Measurements from ENCODE around the gene CASP8AP2. TPM values are rescaled to one million over a fixed set of nuclear protein-coding genes. Genes with fewer than 3 reads are reported as not detected.
A peak's percentile ranks its signal among the peaks of the same experiment; 100 is the strongest.
"Not testable (repeated sequence)": the region's sequence is repeated elsewhere in the genome, so short reads cannot be mapped to it uniquely, and the experiment has no call there.

Gene CASP8AP2
- total RNA-seq, 1 donor from 2014 or later = 46.1 TPM

DNA sequence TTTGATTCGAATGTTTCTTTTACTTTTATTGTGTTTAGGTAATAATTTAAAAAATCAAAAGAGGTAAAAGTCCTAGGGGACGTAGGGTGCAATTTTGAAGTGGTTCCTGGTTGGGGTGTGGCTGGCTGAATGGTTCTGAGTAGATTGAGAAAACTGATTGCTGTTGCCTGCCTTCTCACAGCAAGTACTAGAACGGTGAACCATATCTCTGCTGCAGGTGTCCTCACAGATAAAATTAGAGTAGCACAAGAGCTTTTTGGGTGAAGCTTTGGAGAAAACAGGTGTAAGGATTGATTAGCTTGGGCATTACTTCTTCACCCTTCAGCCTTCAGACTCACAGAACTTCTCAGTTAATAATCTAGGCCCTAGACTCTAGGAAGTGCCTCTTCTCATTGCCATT, 44.8 kb downstream of the CASP8AP2 start:
- DNase-seq (ENCODE audit: low spot score in 2 of 2) (no peak), FAIRE-seq (no peak)

DNA sequence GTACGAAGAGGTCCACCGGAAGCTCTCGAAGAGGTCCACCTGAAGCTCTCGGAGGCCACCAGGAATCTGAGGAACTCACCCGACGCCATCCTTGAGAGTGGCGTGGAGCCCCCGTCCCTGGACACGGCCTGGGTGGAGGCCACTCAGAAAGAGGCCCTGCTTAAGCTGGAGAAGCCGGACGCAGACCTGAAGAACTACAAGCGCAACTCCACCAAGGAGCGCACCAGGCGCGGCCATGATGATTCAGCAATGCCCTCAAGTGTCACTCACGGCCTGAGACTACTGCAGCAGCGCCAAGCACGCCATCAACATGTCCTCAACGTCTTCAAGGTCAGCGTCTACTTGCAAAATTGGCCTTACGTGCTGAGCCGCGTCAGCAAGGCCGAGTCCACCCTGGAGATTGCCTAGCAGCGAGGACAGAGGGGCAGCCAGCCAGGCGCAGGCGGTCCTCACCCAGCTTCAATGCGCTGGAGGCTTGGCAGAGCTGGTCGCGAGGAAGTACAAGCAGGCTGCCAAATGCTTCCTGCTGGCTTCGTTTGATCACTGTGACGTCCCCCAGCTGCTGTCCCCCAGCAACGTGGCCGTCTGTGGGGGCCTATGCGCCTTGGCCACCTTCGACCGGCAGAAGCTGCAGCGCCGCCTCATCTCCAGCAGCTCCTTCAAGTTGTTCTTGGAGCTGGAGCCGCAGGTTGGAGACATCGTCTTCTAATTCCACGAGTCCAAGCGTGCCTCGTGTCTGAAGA, 56.9 kb downstream of the CASP8AP2 start:
- no peak for DNase-seq (ENCODE audit: low spot score in 2 of 2)
- no peak for FAIRE-seq

DNA sequence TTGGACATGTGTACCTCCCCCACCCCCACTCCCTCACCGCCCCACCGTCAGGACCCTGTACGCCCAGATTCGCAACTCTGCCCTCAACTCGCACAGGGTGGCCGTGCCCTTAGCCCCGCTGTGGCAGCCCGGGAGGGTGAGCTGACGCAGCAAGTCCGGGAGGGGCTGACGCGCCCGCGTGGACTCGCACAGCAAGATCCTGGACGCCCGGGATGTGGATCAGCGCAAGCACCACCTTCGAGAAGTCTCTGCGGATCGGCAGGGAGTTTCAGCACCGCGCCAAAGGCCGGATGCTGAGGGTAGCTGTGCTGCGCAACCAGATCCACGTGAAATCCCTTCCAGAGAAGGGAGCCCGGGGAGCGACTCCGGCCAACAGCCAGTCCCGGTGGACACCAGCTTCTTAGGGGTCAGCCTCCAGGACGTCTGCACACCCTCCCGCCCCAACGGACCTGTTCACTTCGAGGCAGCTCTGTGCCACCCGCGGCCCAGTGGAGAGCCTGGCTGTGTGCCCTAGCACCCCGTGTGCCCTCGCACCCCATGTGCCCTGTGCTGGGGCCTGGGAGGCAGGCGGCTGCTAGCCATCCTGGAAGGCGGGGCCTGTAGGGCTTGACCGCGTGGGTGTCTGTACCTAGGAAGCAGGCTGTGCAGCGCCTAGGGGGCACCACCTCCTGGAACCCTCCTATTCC, 57.9 kb downstream of the CASP8AP2 start:
- FAIRE-seq = no peak

DNA sequence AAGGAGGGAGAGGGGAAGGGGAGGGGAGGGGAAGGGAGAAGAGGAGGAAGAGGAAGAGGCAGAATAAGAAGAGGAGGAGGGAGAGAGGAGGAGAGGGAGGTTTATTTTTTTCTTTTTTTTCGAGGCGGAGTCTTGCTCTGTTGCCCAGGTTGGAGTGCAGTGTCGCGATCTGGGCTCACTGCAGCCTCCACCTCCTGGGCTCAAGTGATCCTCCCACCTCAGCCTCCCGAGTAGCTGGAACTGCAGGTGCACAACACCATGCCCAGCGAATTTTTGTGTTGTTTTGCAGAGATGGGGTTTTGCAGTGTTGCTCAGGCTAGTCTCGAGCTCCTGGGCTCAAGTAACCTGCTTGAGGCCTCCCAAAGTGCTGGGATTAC, 58.4 kb downstream of the CASP8AP2 start:
- DNase-seq (ENCODE audit: low spot score in 2 of 2) (no peak), FAIRE-seq (no peak)

More for the DNA sequence above, 57.9 kb downstream of the CASP8AP2 start:
- DNase-seq (ENCODE audit: low spot score in 2 of 2) = peak in 1 of 2 donors; percentile 12

DNA sequence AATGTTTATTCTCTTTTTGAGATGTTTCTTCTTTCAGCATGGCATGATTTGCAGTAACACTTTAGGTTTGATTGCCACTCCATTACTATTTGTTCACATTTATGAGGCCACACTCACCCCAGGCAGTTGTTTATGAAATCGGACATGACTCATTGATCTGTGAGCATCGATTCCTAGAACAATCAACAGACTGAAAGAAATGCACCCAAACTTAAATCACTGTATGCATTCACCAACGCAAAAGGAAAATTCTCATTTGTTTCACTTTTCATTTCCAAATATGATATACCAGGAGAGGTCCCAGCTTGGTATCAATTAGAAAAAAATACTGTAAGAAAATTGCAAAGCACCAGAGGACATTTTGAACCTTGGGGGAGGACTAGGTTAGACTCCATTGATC, 59.2 kb downstream of the CASP8AP2 start:
- no peak for FAIRE-seq
- no peak for DNase-seq (ENCODE audit: low spot score in 2 of 2)

DNA sequence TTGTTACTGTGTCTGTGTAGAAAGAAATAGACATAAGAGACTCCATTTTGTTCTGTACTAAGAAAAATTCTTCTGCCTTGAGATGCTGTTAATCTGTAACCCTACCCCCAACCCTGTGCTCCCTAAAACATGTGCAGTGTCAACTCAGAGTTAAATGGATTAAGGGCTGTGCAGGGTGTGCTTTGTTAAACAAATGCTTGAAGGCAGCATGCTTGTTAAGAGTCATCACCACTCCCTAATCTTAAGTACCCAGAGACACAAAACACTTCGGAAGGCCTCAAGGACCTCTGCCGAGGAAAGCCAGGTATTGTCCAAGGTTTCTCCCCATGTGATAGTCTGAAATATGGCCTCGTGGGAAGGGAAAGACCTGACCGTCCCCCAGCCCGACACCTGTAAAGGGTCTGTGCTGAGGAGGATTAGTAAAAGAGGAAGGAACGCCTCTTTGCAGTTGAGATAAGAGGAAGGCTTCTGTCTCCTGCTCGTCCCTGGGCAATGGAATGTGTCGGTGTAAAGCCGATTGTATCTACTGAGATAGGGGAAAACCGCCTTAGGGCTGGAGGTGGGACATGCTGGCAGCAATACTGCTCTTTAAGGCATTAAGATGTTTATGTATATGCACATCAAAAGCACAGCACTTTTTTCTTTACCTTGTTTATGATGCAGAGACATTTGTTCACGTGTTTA, 61.3 kb downstream of the CASP8AP2 start:
- not testable (repeated sequence) for DNase-seq (ENCODE audit: low spot score in 2 of 2)

DNA sequence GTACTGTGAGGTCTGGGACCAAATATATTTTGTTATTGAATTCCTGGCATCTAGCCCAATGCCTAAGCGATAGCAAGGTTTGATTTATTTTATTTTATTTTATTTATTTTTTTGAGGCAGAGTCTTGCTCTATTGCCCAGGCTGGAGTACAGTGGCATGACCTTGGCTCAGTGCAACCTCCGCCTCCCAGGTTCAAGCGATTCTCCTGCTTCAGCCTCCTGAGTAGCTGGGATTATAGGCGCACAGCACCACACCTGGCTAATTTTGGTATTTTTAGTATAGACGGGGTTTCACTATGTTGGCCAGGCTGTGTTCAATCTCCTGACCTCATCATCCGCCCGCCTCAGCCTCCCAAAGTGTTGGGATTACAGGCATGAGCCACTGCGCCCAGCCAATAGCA, 62.9 kb downstream of the CASP8AP2 start:
- not testable (repeated sequence) for FAIRE-seq; DNase-seq (ENCODE audit: low spot score in 2 of 2)

More for the DNA sequence above, 61.3 kb downstream of the CASP8AP2 start:
- FAIRE-seq = not testable (repeated sequence)

DNA sequence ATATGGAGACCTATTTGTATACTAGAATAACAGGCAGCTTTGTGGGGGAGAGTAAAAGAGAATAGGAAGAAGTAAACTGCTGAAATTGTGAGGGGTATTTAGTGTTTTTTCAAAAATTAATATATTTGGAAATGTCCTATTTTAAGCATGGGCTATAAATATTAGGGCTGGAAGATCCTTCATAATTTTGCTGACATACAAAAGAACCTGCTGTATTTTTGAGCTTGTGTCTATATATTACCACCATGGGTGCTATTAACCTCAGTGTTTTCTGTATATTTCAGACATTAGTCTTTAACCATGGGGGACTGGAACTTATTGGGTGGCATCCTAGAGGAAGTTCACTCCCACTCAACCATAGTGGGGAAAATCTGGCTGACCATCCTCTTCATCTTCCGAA, 64.5 kb downstream of the CASP8AP2 start, which contains the start of gene GJA10:
GJA10 (plus strand) TSS at position 301 of the 400 bp plus-strand sequence; CDS start at position 301, 0 bp downstream.
- DNase-seq (ENCODE audit: low spot score in 2 of 2) (no peak), FAIRE-seq (no peak)

DNA sequence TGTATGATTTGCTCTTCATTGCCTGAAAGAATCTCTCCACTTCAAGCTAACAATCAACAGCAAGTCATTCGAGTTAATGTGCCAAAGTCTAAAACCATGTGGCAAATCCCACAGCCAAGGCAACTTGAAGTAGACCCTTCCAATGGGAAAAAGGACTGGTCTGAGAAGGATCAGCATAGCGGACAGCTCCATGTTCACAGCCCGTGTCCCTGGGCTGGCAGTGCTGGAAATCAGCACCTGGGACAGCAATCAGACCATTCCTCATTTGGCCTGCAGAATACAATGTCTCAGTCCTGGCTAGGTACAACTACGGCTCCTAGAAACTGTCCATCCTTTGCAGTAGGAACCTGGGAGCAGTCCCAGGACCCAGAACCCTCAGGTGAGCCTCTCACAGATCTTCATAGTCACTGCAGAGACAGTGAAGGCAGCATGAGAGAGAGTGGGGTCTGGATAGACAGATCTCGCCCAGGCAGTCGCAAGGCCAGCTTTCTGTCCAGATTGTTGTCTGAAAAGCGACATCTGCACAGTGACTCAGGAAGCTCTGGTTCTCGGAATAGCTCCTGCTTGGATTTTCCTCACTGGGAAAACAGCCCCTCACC, 65.7 kb downstream of the CASP8AP2 start:
- DNase-seq (ENCODE audit: low spot score in 2 of 2) (no peak), FAIRE-seq (no peak)

DNA sequence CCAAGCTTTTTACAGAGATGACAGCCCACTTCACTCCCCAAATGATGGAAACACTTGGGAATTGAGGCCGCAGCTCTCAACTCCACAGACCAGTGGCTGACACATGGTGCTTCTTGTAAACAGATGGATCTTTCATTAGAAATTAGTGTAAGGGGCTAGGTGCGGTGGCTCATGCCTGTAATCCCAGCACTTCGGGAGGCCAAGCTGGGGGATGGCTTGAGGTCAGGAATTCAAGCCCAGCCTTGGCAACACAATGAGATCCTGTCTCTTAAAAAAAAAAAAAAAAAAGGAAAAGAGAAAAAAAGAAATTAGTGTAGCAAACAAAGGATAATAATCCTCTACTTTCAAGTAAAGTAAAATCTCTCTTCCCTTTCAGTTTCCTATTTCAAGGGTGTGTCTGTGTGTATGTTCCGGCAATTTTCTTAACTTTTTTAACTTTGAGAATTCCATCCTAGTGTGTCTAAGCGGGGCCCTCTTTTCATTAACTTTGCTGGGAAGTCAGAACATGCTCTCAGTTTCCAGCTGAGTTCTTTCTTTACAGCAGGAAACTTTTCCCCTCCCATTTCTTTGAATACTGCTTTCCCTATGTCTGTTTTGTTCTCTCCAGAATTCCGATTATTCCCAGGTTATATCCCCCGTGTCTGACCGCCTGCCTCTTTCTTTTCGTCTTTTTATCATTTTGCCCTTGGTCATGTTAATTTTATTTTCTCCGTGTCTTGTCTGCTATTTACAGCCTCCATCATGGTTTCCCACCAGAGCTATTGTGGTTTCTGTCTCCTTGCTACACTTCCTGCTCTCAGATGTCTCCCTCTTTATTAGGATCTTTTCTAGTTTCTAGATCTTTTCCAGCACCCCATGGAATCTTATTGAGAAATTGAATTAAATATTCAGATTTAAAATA, 80.6 kb downstream of the CASP8AP2 start:
- not testable (repeated sequence) for FAIRE-seq; DNase-seq (ENCODE audit: low spot score in 2 of 2)

DNA sequence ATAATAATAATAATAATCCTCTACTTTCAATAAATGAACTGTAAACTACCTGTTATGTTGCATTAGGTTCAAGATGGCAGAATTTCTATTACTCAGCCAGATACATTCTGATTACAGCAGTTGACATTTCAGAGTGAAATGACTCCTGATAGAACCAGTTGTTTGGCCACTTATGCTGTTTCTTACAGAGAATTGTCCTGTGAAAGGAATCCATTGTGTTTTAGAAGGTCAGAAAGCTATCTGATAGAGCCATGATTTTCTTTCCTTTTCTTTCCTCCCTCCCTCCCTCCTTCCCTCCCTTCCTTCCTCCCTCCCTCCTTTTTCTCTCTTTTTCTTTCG, 81.2 kb downstream of the CASP8AP2 start:
- DNase-seq (ENCODE audit: low spot score in 2 of 2) (no peak), FAIRE-seq (no peak)

DNA sequence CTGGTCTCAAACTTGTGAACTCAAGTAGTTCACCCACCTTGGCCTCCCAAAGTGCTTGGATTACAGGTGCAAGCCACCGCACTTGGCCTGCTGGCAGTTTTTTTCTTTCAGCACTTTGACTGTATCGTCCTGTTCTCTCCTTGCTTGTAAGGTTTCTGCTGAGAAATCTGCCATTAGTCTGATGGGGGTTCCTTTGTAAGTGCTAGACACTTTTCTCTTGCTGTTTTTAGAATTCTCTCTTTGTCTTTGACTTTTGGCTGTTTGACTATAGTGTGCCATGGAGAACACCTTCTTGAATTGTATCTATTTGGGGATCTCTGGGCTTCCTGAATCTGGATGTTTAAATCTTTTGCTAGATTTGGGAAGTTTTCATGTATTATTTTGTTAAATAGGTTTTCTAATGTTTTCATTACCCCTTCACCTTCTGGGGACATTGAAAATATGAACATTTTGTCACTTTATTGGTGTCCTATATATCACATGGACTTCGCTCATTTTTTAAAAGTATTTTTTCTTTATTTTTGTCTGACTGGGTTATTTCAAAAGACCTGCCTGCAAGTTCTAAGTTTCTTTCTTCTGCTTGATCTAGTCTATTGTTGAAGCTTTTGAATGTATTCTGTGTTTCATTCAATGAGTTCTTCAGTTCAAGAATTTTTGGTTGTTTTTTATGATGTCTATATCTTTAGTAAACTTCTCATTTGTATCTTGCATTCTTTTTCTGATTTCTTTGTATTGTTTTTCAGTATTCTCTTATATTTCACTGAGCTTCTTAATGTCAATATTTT, 86.6 kb downstream of the CASP8AP2 start:
- DNase-seq (ENCODE audit: low spot score in 2 of 2) (no peak), FAIRE-seq (no peak)

DNA sequence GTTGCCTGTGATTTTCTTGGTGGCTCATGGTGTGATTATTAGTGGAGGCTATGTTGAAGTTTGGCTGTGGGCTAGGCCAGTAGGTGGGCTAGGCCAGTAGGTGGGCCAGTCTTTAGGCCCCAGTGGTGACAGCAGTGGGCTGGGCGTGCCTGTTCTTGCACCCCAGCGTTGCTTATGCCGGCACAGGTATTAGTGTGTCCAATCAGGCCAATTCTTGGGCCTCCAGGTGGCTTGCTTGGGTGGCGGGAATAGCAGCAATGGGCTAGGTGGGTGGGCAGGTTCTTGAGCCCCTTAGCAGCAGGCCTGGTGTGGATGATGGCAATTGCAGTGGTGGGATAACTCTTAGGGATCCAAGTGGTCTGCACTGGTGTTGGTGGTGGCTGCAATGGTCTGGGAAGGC, 87.5 kb downstream of the CASP8AP2 start:
- FAIRE-seq (no peak), DNase-seq (ENCODE audit: low spot score in 2 of 2) (no peak)

DNA sequence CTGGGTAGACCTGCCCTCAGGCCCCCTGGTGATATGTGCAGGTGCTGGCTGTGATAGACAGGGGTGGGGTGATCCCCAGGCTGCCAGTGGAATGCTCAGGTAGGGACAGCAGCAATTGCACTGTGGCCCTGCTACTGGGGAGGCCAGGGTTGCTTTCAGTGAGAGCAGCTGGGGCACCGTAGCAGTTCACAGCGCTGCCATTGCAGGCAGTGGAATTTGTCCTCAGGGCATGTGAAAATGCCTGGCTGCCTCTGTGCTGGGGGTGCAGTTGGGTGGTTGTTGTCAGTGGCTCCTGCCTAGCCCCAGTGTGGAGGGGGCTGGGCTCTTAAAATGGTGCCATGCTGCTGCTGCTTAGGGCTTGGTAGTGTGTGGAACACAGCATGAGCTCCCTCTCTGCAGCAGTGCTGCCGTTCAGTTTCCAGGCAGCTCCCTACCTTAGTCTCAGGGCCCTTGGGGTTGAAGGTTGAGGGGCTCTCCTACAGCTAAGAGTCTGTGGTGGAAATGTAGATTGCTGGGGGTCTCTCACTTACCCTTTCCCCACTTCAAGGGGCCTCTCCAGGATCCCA, 88.2 kb downstream of the CASP8AP2 start:
- FAIRE-seq = no peak
- no peak for DNase-seq (ENCODE audit: low spot score in 2 of 2)

Small RNA genes lying within 50 kb of the gene (small RNA-seq; reads per million reads assigned to genes)
- gene DNAJC19P6 (not detected), gene RF00019 (not detected)

Other genes starting within 250 kb of the CASP8AP2 start
- gene LYRM2, start 191.1 kb upstream of the CASP8AP2 start, total RNA-seq = 24.1 TPM
- gene MDN1, start 10.1 kb upstream of the CASP8AP2 start, total RNA-seq = 23.6 TPM
- gene GJA10, start 64.6 kb downstream of the CASP8AP2 start, total RNA-seq = not detected

All from frontal cortex (tissue), 4 donors.